Measurements from ENCODE around the gene ZNF888. TPM values are rescaled to one million over a fixed set of nuclear protein-coding genes. Genes with fewer than 3 reads are reported as not detected.
"Not testable (repeated sequence)": the region's sequence is repeated elsewhere in the genome, so short reads cannot be mapped to it uniquely, and the experiment has no call there.

Gene ZNF888
- polyA plus RNA-seq, 2 donors: 1.9 to 2.7 TPM

DNA sequence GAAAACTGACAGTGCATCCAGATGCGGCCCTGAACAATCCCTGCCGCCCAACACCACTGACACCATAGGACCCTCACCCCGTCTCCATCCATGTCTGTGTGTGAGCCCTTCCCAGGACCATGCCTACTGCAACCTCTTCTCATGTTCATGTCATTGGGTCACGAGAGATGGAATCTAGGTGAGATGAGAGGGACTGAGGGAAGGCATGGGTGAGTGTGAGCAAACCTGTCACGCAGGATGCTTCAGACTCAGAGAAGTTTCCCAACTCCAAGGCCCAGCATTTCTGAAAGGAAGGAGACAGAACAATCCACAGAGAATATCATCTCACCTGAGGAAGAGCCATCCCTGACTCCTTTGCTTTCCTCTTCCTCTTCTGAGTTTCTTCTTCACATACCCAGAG, 5.7 kb downstream of the ZNF888 start:
- no peak overlapping the region for H3K27ac ChIP-seq (ENCODE audit: low read depth in 2 of 2, low read length in 1 of 2)
- H3K36me3 ChIP-seq (ENCODE audit: control insufficient read depth in 2 of 2, insufficient read depth in 2 of 2, low read length in 1 of 2): peaks cover 0 to 5% of the 10 kb centered on the region in 2 donors
- no peak overlapping the region for H3K4me3 ChIP-seq (ENCODE audit: low read depth in 1 of 2, low read length in 2 of 2)
- H3K27me3 ChIP-seq (ENCODE audit: control insufficient read depth in 1 of 2, insufficient read depth in 2 of 2, low read length in 2 of 2): no peaks in the 10 kb centered on the region
- H3K4me1 ChIP-seq (ENCODE audit: control insufficient read depth in 2 of 2, insufficient read depth in 2 of 2, low read length in 1 of 2): no peaks in the 10 kb centered on the region
- 95 to 96% methylated on average over 5 of the region's 5 CpGs for WGBS, 2 donors
- H3K9me3 ChIP-seq (ENCODE audit: control insufficient read depth in 2 of 2, insufficient read depth in 1 of 2, low read depth in 1 of 2, low read length in 1 of 2): no peaks in the 10 kb centered on the region

GRCh38 chr19:52910648-52911047, 12.6 kb downstream of the ZNF888 start:
- H3K4me1 ChIP-seq (ENCODE audit: control insufficient read depth in 2 of 2, insufficient read depth in 2 of 2, low read length in 1 of 2): no peaks in the 10 kb centered on the region
- H3K27ac ChIP-seq (ENCODE audit: low read depth in 2 of 2, low read length in 1 of 2): no peak overlapping the region
- no peaks in the 10 kb centered on the region for H3K27me3 ChIP-seq (ENCODE audit: control insufficient read depth in 1 of 2, insufficient read depth in 2 of 2, low read length in 2 of 2)
- H3K9me3 ChIP-seq (ENCODE audit: control insufficient read depth in 2 of 2, insufficient read depth in 1 of 2, low read depth in 1 of 2, low read length in 1 of 2): peaks cover 0 to 6% of the 10 kb centered on the region in 2 donors
- peaks cover 0 to 4% of the 10 kb centered on the region in 2 donors for H3K36me3 ChIP-seq (ENCODE audit: control insufficient read depth in 2 of 2, insufficient read depth in 2 of 2, low read length in 1 of 2)
- H3K4me3 ChIP-seq (ENCODE audit: low read depth in 1 of 2, low read length in 2 of 2): no peak overlapping the region
- 96 to 100% methylated on average over 1 of the region's 1 CpG for WGBS, 2 donors

DNA sequence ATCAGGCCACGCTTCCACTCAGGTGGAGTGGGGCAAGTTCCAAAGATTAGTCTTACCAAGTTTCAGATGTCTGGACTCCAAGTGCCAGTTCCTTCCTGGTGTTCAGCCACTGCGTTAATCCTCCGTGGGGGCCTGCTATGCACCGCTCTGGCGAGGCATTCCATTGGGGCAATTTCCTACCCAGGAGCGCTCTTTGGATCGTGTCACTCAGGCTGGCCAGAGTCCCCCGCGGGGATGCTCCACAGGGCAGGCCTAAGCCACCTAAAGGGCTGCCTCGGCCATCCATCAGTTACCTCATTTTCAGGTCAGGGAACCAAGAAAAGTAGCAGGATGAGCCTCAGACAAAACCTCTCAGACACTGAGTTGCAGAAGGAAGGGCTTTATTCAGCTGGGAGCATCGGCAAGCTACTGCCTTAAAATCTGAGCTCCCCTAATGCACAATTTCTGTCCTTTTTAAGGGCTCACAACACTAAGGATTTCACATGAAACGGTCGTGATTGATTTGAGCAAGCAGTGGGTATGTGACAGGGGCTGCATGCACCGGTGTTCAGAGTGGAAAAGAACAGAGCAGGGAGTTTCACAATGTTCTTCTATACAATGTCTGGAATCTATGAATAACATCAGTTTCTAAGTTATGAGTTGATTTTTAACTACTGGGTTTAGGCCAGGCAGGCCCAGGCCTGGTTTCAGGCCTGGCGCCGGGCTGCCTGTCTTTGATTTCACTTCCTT, 19.0 kb downstream of the ZNF888 start:
- H3K36me3 ChIP-seq (ENCODE audit: control insufficient read depth in 2 of 2, insufficient read depth in 2 of 2, low read length in 1 of 2); H3K27me3 ChIP-seq (ENCODE audit: control insufficient read depth in 1 of 2, insufficient read depth in 2 of 2, low read length in 2 of 2); H3K4me1 ChIP-seq (ENCODE audit: control insufficient read depth in 2 of 2, insufficient read depth in 2 of 2, low read length in 1 of 2); H3K9me3 ChIP-seq (ENCODE audit: control insufficient read depth in 2 of 2, insufficient read depth in 1 of 2, low read depth in 1 of 2, low read length in 1 of 2); H3K27ac ChIP-seq (ENCODE audit: low read depth in 2 of 2, low read length in 1 of 2); H3K4me3 ChIP-seq (ENCODE audit: low read depth in 1 of 2, low read length in 2 of 2): not testable (repeated sequence)
- WGBS, 2 donors: 75 to 82% methylated on average over 16 of the region's 16 CpGs

DNA sequence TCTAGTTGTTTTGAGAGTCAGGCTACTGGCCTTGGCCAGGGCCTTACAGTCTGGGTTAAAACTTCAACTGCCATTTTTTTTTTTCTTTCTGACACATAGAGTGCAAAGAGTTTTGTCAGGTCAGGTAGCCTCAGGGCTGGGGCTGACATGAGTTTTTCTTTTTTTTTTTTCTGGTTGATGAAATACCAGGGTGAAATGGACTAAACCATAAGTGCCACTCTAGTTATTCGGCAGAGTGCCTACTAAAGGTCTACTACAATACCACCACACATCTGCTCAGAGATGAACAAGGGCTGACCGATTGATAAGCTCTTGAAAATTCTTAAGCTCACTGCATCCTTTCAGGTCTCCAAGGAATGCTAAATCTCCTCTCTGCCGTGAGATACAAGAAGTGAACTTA, 21.4 kb downstream of the ZNF888 start:
- Histone ChIP-seq H3K27me3 (ENCODE audit: control insufficient read depth in 1 of 2, insufficient read depth in 2 of 2, low read length in 2 of 2) (no peaks in the 10 kb centered on the region), H3K4me1 (ENCODE audit: control insufficient read depth in 2 of 2, insufficient read depth in 2 of 2, low read length in 1 of 2) (peaks cover 0 to 3% of the 10 kb centered on the region in 2 donors), H3K27ac (ENCODE audit: low read depth in 2 of 2, low read length in 1 of 2) (no peak overlapping the region), H3K9me3 (ENCODE audit: control insufficient read depth in 2 of 2, insufficient read depth in 1 of 2, low read depth in 1 of 2, low read length in 1 of 2) (peaks cover 0 to 2% of the 10 kb centered on the region in 2 donors), H3K36me3 (ENCODE audit: control insufficient read depth in 2 of 2, insufficient read depth in 2 of 2, low read length in 1 of 2) (no peaks in the 10 kb centered on the region), H3K4me3 (ENCODE audit: low read depth in 1 of 2, low read length in 2 of 2) (no peak overlapping the region)
- 79 to 85% methylated on average over 3 of the region's 3 CpGs for WGBS, 2 donors

DNA sequence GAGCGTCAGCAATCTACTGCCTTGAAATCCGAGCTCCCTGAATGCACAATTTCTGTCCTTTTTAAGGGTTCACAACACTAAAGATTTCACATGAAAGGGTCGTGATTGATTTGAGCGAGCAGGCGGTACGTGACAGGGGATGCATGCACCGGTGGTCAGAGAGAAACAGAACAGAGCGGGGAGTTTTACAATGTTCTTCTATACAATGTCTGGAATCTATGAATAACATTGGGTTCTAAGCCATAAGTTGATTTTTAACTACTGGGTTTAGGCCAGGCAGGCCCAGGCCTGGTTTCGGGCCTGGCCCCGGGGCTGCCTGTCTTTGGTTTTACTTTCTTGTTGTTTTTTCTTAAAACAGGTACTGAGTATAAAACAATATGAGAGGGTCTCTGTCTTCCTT, 24.6 kb downstream of the ZNF888 start:
- not testable (repeated sequence) for H3K27me3 ChIP-seq (ENCODE audit: control insufficient read depth in 1 of 2, insufficient read depth in 2 of 2, low read length in 2 of 2); H3K27ac ChIP-seq (ENCODE audit: low read depth in 2 of 2, low read length in 1 of 2); H3K4me3 ChIP-seq (ENCODE audit: low read depth in 1 of 2, low read length in 2 of 2); H3K36me3 ChIP-seq (ENCODE audit: control insufficient read depth in 2 of 2, insufficient read depth in 2 of 2, low read length in 1 of 2); H3K9me3 ChIP-seq (ENCODE audit: control insufficient read depth in 2 of 2, insufficient read depth in 1 of 2, low read depth in 1 of 2, low read length in 1 of 2); H3K4me1 ChIP-seq (ENCODE audit: control insufficient read depth in 2 of 2, insufficient read depth in 2 of 2, low read length in 1 of 2)
- 91 to 93% methylated on average over 10 of the region's 10 CpGs for WGBS, 2 donors

DNA sequence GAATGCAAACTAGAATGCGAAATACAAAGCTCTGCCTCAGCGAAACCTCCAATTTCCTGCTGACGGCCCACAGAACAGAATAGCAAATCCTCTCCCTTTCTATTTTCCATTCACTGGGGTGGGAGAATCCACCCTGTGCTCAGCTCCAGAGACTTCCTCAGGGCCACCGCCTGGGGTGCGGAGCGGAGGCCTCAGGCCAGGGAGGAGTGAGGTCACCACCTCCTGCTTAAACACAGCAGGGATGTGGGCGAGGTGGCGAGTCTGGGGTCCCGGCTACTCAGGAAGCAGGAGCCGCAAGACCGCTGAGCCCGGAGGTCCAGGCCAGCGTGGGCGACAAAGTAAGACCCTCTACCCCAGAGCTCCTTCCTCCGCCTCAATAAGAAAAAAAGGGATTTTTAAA, 25.1 kb downstream of the ZNF888 start:
- WGBS, 2 donors: 82 to 86% methylated on average over 15 of the region's 15 CpGs
- no peak overlapping the region for H3K4me3 ChIP-seq (ENCODE audit: low read depth in 1 of 2, low read length in 2 of 2)

GRCh38 chr19:52897138-52897935, 25.9 kb downstream of the ZNF888 start, which contains the start of gene ZNF320:
Gene ZNF320, minus strand, starts transcription at chr19:52897635. Its CDS starts 7,380 bp downstream, at chr19:52890255.
- no peaks in the 10 kb centered on the region for H3K27me3 ChIP-seq (ENCODE audit: control insufficient read depth in 1 of 2, insufficient read depth in 2 of 2, low read length in 2 of 2)
- H3K9me3 ChIP-seq (ENCODE audit: control insufficient read depth in 2 of 2, insufficient read depth in 1 of 2, low read depth in 1 of 2, low read length in 1 of 2): no peaks in the 10 kb centered on the region
- H3K36me3 ChIP-seq (ENCODE audit: control insufficient read depth in 2 of 2, insufficient read depth in 2 of 2, low read length in 1 of 2): no peaks in the 10 kb centered on the region
- peak within 1 kb of the TSS; percentile 64 to 91 for H3K4me3 ChIP-seq (ENCODE audit: low read depth in 1 of 2, low read length in 2 of 2)
- WGBS, 2 donors: 3 to 4% methylated on average over 56 of the region's 56 CpGs
- peaks cover 2 to 3% of the 10 kb centered on the region in 2 donors for H3K4me1 ChIP-seq (ENCODE audit: control insufficient read depth in 2 of 2, insufficient read depth in 2 of 2, low read length in 1 of 2)
- H3K27ac ChIP-seq (ENCODE audit: low read depth in 2 of 2, low read length in 1 of 2): peak within 1 kb of the TSS; percentile 87 to 98

More for the DNA sequence above, 25.1 kb downstream of the ZNF888 start:
- H3K4me1 ChIP-seq (ENCODE audit: control insufficient read depth in 2 of 2, insufficient read depth in 2 of 2, low read length in 1 of 2): peaks cover 2 to 3% of the 10 kb centered on the region in 2 donors
- H3K27ac ChIP-seq (ENCODE audit: low read depth in 2 of 2, low read length in 1 of 2): peak overlapping the region; percentile 55 to 87
- H3K27me3 ChIP-seq (ENCODE audit: control insufficient read depth in 1 of 2, insufficient read depth in 2 of 2, low read length in 2 of 2): no peaks in the 10 kb centered on the region
- no peaks in the 10 kb centered on the region for H3K9me3 ChIP-seq (ENCODE audit: control insufficient read depth in 2 of 2, insufficient read depth in 1 of 2, low read depth in 1 of 2, low read length in 1 of 2)
- no peaks in the 10 kb centered on the region for H3K36me3 ChIP-seq (ENCODE audit: control insufficient read depth in 2 of 2, insufficient read depth in 2 of 2, low read length in 1 of 2)

- Histone ChIP-seq H3K27me3 (ENCODE audit: control insufficient read depth in 1 of 2, insufficient read depth in 2 of 2, low read length in 2 of 2) (no peaks in the 10 kb centered on the region), H3K4me3 (ENCODE audit: low read depth in 1 of 2, low read length in 2 of 2) (peak overlapping the region; percentile 64 to 91), H3K9me3 (ENCODE audit: control insufficient read depth in 2 of 2, insufficient read depth in 1 of 2, low read depth in 1 of 2, low read length in 1 of 2) (no peaks in the 10 kb centered on the region), H3K36me3 (ENCODE audit: control insufficient read depth in 2 of 2, insufficient read depth in 2 of 2, low read length in 1 of 2) (no peaks in the 10 kb centered on the region), H3K4me1 (ENCODE audit: control insufficient read depth in 2 of 2, insufficient read depth in 2 of 2, low read length in 1 of 2) (peaks cover 2 to 3% of the 10 kb centered on the region in 2 donors), H3K27ac (ENCODE audit: low read depth in 2 of 2, low read length in 1 of 2) (peak overlapping the region; percentile 87 to 98)
- 42 to 46% methylated on average over 23 to 24 of the region's 24 CpGs for WGBS, 2 donors
Observed at GRCh38 chr19:52896431-52897137, 26.6 kb downstream of the ZNF888 start.

GRCh38 chr19:52891336-52891735, 31.9 kb downstream of the ZNF888 start:
- WGBS, 2 donors: 51 to 55% methylated on average over 4 of the region's 4 CpGs
- Histone ChIP-seq H3K27me3 (ENCODE audit: control insufficient read depth in 1 of 2, insufficient read depth in 2 of 2, low read length in 2 of 2) (no peaks in the 10 kb centered on the region), H3K9me3 (ENCODE audit: control insufficient read depth in 2 of 2, insufficient read depth in 1 of 2, low read depth in 1 of 2, low read length in 1 of 2) (no peaks in the 10 kb centered on the region), H3K36me3 (ENCODE audit: control insufficient read depth in 2 of 2, insufficient read depth in 2 of 2, low read length in 1 of 2) (peaks cover 0 to 2% of the 10 kb centered on the region in 2 donors), H3K27ac (ENCODE audit: low read depth in 2 of 2, low read length in 1 of 2) (no peak overlapping the region), H3K4me1 (ENCODE audit: control insufficient read depth in 2 of 2, insufficient read depth in 2 of 2, low read length in 1 of 2) (peaks cover 0 to under 1% of the 10 kb centered on the region in 2 donors), H3K4me3 (ENCODE audit: low read depth in 1 of 2, low read length in 2 of 2) (no peak overlapping the region)

Measured in esophagus (tissue), 2 donors.